ENCODE data around the gene PTPRU.
"Not testable (repeated sequence)": the region's sequence is repeated elsewhere in the genome, so short reads cannot be mapped to it uniquely, and the experiment has no call there.

Gene PTPRU

GRCh38 chr1:29314685-29315084 is 78.4 kb downstream of the PTPRU start:
- not testable (repeated sequence) for DNase-seq (ENCODE audit: low read depth in 2 of 2, low spot score in 1 of 2)

- DNase-seq (ENCODE audit: low read depth in 2 of 2, low spot score in 1 of 2) = no peak
These were observed 78.9 kb downstream of the PTPRU start for GRCh38 chr1:29315262-29315661.

- no peak for DNase-seq (ENCODE audit: low read depth in 2 of 2, low spot score in 1 of 2)
These were observed 79.6 kb downstream of the PTPRU start for GRCh38 chr1:29315876-29316275.

- no peak for DNase-seq (ENCODE audit: low read depth in 2 of 2, low spot score in 1 of 2)
These were observed 81.0 kb downstream of the PTPRU start for GRCh38 chr1:29317063-29317915.

GRCh38 chr1:29317916-29318530 is 81.7 kb downstream of the PTPRU start:
- no peak for DNase-seq (ENCODE audit: low read depth in 2 of 2, low spot score in 1 of 2)

GRCh38 chr1:29318724-29319123 is 82.4 kb downstream of the PTPRU start:
- DNase-seq (ENCODE audit: low read depth in 2 of 2, low spot score in 1 of 2) = no peak

DNA sequence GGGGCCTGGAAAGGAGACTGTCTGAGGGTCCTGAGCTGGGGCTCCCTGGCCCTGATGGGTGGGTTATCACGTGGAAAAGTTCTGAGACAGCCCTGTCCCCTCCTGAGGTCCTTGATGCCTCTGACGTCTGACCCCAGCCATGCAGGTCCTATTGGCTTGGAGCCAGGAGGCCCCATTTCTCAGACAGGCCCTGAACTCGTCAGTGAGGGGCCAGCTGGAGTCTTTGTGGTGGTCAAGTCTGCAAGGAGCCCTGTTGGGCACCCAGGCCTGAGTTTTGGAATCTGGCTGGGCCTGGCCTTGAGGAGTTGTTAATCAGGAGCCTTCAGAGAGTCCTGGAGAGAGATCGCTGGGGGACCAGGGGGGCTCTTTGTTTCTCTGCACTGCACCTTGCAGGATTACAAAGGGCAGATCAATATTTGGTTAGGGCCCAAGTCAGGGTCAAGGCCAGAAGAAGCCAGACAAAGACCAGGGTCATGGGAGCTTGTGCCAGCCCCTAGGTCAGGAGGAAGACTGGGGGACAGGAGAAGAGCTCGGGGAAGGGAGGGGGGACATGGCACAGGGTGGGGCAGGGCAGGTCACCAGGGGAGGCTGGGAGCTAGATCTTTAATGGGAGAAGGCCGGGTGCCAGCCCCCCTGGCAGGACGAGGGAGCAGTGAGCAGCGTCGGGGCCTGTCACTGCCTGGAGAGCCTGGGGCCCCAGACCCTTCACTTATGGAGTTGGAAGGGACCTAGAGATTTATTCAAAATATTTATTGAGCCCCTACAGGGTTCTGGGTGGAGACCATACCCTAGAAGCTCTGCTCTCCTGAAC is 83.2 kb downstream of the PTPRU start:
- no peak for DNase-seq (ENCODE audit: low read depth in 2 of 2, low spot score in 1 of 2)

GRCh38 chr1:29320156-29320940 is 84.0 kb downstream of the PTPRU start:
- DNase-seq (ENCODE audit: low read depth in 2 of 2, low spot score in 1 of 2) = no peak

DNA sequence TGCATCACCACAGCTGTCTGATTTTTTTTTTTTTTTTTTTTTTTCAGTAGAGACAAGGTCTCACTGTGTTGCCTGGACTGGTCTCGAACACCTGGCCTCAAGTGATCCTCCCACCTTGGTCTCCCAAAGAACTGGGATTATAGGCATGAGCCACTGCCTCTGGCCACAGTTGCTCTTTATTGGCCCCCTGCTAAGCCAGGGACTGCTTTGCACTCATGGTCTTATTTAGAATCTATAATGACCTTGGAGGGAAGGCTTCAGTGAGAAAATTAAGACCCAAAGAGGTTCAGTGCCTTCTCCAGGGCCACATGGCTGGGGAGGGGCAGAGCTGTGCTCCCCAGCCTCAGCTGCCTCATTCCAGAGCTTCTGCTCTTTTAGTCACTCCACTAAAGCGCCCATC is 84.9 kb downstream of the PTPRU start:
- DNase-seq (ENCODE audit: low read depth in 2 of 2, low spot score in 1 of 2) = no peak

- no peak for DNase-seq (ENCODE audit: low read depth in 2 of 2, low spot score in 1 of 2)
These were observed 85.9 kb downstream of the PTPRU start for GRCh38 chr1:29322147-29322694.

DNA sequence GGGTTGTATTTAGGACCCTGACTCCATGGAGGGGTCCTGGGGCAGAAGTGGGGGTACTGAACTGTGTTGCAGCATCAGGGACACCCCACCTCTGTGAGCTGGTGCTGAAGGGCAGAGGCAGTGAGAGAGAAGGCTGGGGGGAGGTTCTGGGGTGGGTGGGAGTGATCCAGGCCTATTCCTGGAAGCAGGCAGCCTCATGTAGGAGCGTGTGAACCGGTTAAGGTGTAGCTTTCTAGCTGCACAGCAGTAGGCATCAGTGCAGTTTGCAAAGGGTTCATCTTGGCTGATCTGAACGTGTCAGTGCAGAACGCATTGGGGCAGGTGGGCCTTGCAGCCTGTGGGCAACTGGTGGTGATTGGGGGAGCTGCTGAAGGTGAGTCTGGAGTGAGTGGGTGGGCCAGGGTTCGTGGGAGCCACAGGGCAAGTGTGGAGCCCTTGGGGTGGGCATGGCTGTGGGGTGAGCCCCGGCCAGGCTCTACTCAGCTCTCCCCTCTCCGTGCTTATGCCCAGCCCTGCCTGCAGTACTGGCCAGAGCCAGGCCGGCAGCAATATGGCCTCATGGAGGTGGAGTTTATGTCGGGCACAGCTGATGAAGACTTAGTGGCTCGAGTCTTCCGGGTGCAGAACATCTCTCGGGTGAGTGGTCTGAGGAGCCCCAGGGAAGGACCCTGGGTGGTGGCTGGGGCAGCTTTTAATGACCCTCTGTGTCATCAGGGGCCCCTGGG is 86.7 kb downstream of the PTPRU start:
- no peak for DNase-seq (ENCODE audit: low read depth in 2 of 2, low spot score in 1 of 2)

DNA sequence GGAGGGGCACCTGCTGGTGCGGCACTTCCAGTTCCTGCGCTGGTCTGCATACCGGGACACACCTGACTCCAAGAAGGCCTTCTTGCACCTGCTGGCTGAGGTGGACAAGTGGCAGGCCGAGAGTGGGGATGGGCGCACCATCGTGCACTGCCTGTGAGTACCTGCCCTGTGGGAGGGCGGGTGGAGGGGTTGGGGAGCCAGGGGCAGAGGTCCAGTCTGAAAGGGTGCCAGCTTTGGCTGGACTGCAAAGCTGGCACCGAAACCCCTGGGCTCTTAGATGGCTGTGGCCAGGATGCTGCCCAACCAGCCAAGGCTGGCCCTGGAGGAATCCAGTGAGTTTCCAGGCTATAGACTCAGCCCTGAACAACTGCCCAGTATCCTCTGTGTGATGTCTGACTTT is 87.3 kb downstream of the PTPRU start:
- no peak for DNase-seq (ENCODE audit: low read depth in 2 of 2, low spot score in 1 of 2)

DNA sequence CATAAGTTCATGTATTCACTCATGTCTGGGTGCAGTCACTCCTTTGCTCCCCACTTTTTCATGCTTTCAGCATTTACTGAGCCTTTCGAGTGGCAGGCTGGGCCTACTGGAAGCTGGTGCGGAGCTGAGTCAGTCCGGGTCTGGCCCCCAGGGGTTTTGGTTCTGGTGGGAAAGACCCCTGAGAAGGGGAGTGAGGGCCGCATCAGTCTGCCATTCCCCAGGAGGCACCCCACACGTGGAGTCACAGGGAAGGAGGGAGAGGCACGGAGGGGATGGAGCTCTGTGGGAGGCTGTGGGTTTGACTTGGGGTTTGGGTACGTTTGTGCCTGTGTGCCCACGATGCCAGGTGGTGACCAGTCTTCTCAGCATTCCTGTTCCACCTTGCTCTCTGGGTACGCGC is 87.9 kb downstream of the PTPRU start:
- DNase-seq (ENCODE audit: low read depth in 2 of 2, low spot score in 1 of 2) = no peak

DNA sequence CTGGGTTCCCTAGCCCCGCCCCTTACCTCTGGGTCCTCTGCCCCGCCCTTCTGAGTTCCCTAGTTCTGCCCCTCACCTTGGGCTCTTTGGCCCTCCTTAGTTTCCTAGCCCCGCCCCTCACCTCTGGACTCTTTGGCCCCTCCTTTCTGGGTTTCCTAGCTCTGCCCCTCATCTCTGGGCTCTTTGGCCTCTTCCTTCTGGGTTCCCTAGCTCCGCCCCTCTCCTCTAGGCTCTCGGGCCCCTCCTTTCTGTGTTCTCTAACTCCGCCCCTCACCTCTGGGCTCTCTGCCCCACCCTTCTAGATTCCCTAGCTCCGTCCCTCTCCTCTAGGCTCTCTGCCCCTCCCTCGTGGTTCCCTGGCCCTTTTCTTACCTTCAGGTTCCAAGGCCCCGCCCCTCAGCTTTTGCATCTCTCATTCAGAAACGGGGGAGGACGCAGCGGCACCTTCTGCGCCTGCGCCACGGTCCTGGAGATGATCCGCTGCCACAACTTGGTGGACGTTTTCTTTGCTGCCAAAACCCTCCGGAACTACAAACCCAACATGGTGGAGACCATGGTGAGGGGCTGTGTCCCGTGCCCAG is 88.5 kb downstream of the PTPRU start:
- DNase-seq (ENCODE audit: low read depth in 2 of 2, low spot score in 1 of 2) = no peak

- DNase-seq (ENCODE audit: low read depth in 2 of 2, low spot score in 1 of 2) = no peak
These were observed 89.4 kb downstream of the PTPRU start for GRCh38 chr1:29325675-29326074.

- no peak for DNase-seq (ENCODE audit: low read depth in 2 of 2, low spot score in 1 of 2)
These were observed 89.8 kb downstream of the PTPRU start for GRCh38 chr1:29326123-29326522.

- DNase-seq (ENCODE audit: low read depth in 2 of 2, low spot score in 1 of 2) = no peak
These were observed 91.1 kb downstream of the PTPRU start for GRCh38 chr1:29327223-29327935.

DNA sequence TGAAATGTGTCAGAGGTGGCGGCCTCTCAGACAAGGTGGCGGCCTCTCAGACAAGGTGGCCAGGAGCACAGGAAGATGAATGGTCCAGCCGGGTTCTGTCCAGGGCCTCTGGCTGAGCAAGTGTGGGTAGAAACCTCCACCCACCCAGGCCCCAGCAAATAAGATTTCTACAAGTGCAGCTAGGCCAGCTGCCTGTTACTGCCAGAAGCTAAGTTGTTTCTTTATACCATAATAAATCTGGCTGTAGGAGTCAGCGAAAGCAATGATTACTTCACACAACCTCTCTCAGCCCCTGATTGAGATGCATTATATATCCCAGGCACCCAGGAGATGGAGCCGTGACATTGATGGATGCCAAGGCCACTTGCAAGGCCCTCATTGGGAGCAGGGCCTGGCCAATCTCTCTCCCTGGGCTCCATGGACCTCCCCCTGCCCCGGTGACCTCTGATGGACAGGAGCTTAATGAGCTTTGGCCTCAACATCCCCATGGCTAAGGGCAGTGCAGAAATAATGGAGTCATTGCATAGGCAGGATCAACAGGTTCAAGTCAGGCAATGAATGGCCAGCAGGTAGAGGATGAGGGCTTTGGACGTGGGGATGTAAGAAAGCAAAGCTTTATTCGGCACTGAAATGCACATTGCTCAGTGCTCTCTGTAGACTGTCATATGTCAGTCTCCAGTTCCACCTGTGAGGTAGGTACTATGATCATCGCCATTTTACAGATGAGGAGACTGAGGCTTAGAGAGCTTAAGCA is 92.9 kb downstream of the PTPRU start:
- no peak for DNase-seq (ENCODE audit: low read depth in 2 of 2, low spot score in 1 of 2)

Data from stimulated activated CD8-positive, alpha-beta memory T cell treated with anti-CD3 and anti-CD28 coated beads, Interleukin-4, amount 100 ng/mL, for 1 hour (primary cell).